H1 (cell line): ENCODE measurements around the gene ZNF367. TPM values are rescaled to one million over a fixed set of nuclear protein-coding genes. Genes with fewer than 3 reads are reported as not detected.

ENCODE experiments used
- CTCF ChIA-PET: fragments of 300-600 bp; sonication (Branson Sonifier 250); formaldehyde crosslinking; loops from one replicate; lab custom pipeline; 2021; ENCODE audit not compliant: partially characterized antibody; lab: Charles Lee
- POLR2A ChIA-PET: fragments of 300-600 bp; sonication (Branson Sonifier 250); formaldehyde crosslinking; loops from one replicate; lab custom pipeline; 2021; ENCODE audit warnings: inconsistent platforms; ENCODE audit not compliant: partially characterized antibody; lab: Charles Lee
- DNase-seq, 2 experiments: peaks; one replicate each; pipeline versions ENCODE4 v3.0.0 to v3.0.0-alpha.2; 2010 to 2022; ENCODE audit warnings: low spot score in 2 of 2, low read depth in 1 of 2, mixed read lengths in 1 of 2
- FAIRE-seq: peaks from 2 replicates; lab custom pipeline; 2011; peaks lifted over from hg19 to GRCh38; lab: Jason Lieb, UNC
- H2AFZ ChIP-seq: 2 replicates; pipeline ENCODE4 v1.8.1; 2012; ENCODE audit warnings: low read length, inconsistent platforms
- H2AK5ac ChIP-seq: 2 replicates; pipeline ENCODE4 v1.6.1; 2013; ENCODE audit warnings: low read depth, low read length
- H2BK120ac ChIP-seq: replicated peaks from 2 replicates; pipeline ENCODE3; 2013; ENCODE audit warnings: low read depth, low read length, inconsistent platforms
- H2BK12ac ChIP-seq: 2 replicates; pipeline ENCODE4 v1.6.1; 2013; ENCODE audit warnings: low read depth, low read length
- H2BK15ac ChIP-seq: 2 replicates; pipeline ENCODE4 v1.6.1; 2013; ENCODE audit warnings: low read length
- H2BK20ac ChIP-seq: 2 replicates; pipeline ENCODE4 v1.6.1; 2013; ENCODE audit warnings: low read length
- H2BK5ac ChIP-seq: 2 replicates; pipeline ENCODE4 v1.6.1; 2013; ENCODE audit warnings: low read depth, low read length
- H3K14ac ChIP-seq: 2 replicates; pipeline ENCODE4 v1.6.1; 2013; ENCODE audit warnings: inconsistent platforms; ENCODE audit not compliant: insufficient read length
- H3K18ac ChIP-seq: 2 replicates; pipeline ENCODE4 v1.6.1; 2013; ENCODE audit warnings: low read length; ENCODE audit errors: extremely low read depth
- H3K23ac ChIP-seq: 2 replicates; pipeline ENCODE4 v1.6.1; 2013; ENCODE audit warnings: inconsistent platforms; ENCODE audit not compliant: insufficient read length
- H3K23me2 ChIP-seq: 2 replicates; pipeline ENCODE4 v1.6.1; 2013; ENCODE audit warnings: low read depth, low read length
- H3K27ac ChIP-seq: 2 replicates; pipeline ENCODE4 v1.6.1; 2011; ENCODE audit warnings: low read depth, low read length, inconsistent platforms
- H3K27me3 ChIP-seq, 4 experiments: replicated peaks in 1 of 4; 1 replicate in 1 of 4; 2 replicates in 3 of 4; pipeline versions ENCODE4 v1.6.1 to v1.8.1; 2011 to 2013; ENCODE audit warnings: low read length in 3 of 4, mild to moderate bottlenecking in 3 of 4, inconsistent platforms in 2 of 4, mixed read lengths in 2 of 4, moderate library complexity in 1 of 4; ENCODE audit not compliant: control insufficient read depth in 3 of 4, insufficient read depth in 3 of 4; ENCODE audit errors: extremely low read depth in 1 of 4
- H3K36me3 ChIP-seq, 4 experiments: 2 replicates each; pipeline versions ENCODE4 v1.6.1 to v1.8.1; 2011 to 2013; ENCODE audit warnings: mild to moderate bottlenecking in 4 of 4, low read length in 3 of 4, moderate library complexity in 2 of 4, control low read depth in 1 of 4, inconsistent platforms in 1 of 4; ENCODE audit not compliant: insufficient read depth in 4 of 4, control insufficient read depth in 2 of 4
- H3K4ac ChIP-seq: replicated peaks from 2 replicates; pipeline ENCODE3; 2013; ENCODE audit warnings: low read length, low read depth, mixed read lengths, inconsistent platforms; ENCODE audit not compliant: insufficient read length
- H3K4me1 ChIP-seq, 4 experiments: replicated peaks in 1 of 4; 1 replicate in 1 of 4; 2 replicates in 3 of 4; pipeline versions ENCODE4 v1.6.1 to v1.8.1; 2011 to 2013; ENCODE audit warnings: low read length in 3 of 4, inconsistent platforms in 2 of 4, mixed read lengths in 1 of 4; ENCODE audit not compliant: insufficient read depth in 4 of 4, control insufficient read depth in 3 of 4
- H3K4me2 ChIP-seq, 2 experiments: 2 replicates each; pipeline versions ENCODE4 v1.6.1 to v1.8.1; 2011 to 2013; ENCODE audit warnings: low read depth in 2 of 2, low read length in 2 of 2, control low read depth in 1 of 2, inconsistent platforms in 1 of 2, mild to moderate bottlenecking in 1 of 2; ENCODE audit not compliant: insufficient read depth in 1 of 2
- H3K4me3 ChIP-seq, 4 experiments: fragments of 200-600, 300-600 bp in 1 of 4; sonication (generic), shearing (Covaris generic), sonication (Bioruptor Twin) in 1 of 4; 2 replicates each; pipeline versions ENCODE4 v1.5.1 to v1.8.1; 2011 to 2016; ENCODE audit warnings: low read length in 4 of 4, low read depth in 3 of 4, control low read depth in 2 of 4, inconsistent platforms in 2 of 4, mild to moderate bottlenecking in 2 of 4, mixed read lengths in 1 of 4, moderate library complexity in 1 of 4; ENCODE audit not compliant: insufficient read depth in 2 of 4; ENCODE audit errors: extremely low read depth in 1 of 4
- H3K56ac ChIP-seq: replicated peaks from 2 replicates; pipeline ENCODE3; 2013; ENCODE audit warnings: low read depth, mild to moderate bottlenecking, mixed read lengths, low read length, inconsistent platforms; ENCODE audit not compliant: insufficient read length
- H3K79me1 ChIP-seq: 2 replicates; pipeline ENCODE4 v1.6.1; 2013; ENCODE audit warnings: low read depth, low read length, control low read depth
- H3K79me2 ChIP-seq, 2 experiments: 2 replicates each; pipeline versions ENCODE4 v1.6.1 to v1.8.1; 2012 to 2013; ENCODE audit warnings: low read length in 2 of 2, mild to moderate bottlenecking in 2 of 2, inconsistent platforms in 1 of 2; ENCODE audit not compliant: insufficient read depth in 2 of 2, control insufficient read depth in 1 of 2
- H3K9ac ChIP-seq, 4 experiments: replicated peaks in 1 of 4; 1 replicate in 1 of 4; 2 replicates in 3 of 4; pipeline versions ENCODE4 v1.6.1 to v1.8.1; 2011 to 2013; ENCODE audit warnings: low read depth in 3 of 4, low read length in 3 of 4, control low read depth in 2 of 4, mild to moderate bottlenecking in 2 of 4, moderate library complexity in 2 of 4, inconsistent platforms in 1 of 4; ENCODE audit errors: extremely low read depth in 1 of 4
- H3K9me3 ChIP-seq, 2 experiments: 2 replicates each; pipeline versions ENCODE4 v1.6.1 to v1.8.1; 2012 to 2013; ENCODE audit warnings: mild to moderate bottlenecking in 2 of 2, moderate library complexity in 2 of 2, control low read depth in 1 of 2, inconsistent platforms in 1 of 2, low read depth in 1 of 2, low read length in 1 of 2, mixed read lengths in 1 of 2; ENCODE audit not compliant: insufficient read depth in 2 of 2
- H4K20me1 ChIP-seq, 2 experiments: replicated peaks in 1 of 2; 2 replicates each; pipeline versions ENCODE3 to v1.8.1; 2011 to 2013; ENCODE audit warnings: inconsistent platforms in 2 of 2, low read length in 2 of 2, mild to moderate bottlenecking in 1 of 2; ENCODE audit not compliant: insufficient read depth in 2 of 2, control insufficient read depth in 1 of 2
- H4K5ac ChIP-seq: 2 replicates; pipeline ENCODE4 v1.6.1; 2013; ENCODE audit warnings: low read length, low read depth, mixed read lengths, inconsistent platforms; ENCODE audit not compliant: insufficient read length
- H4K8ac ChIP-seq: 2 replicates; pipeline ENCODE4 v1.8.0; 2013; ENCODE audit warnings: mild to moderate bottlenecking, moderate library complexity, low read length, inconsistent platforms; ENCODE audit not compliant: insufficient read depth; ENCODE audit errors: extremely low read depth
- H4K91ac ChIP-seq: replicated peaks from 2 replicates; pipeline ENCODE3; 2013; ENCODE audit warnings: low read length, mixed read lengths, inconsistent platforms; ENCODE audit not compliant: insufficient read length
- CEBPB ChIP-seq: IDR thresholded peaks from 2 replicates; pipeline ENCODE4 v1.6.1; 2012; ENCODE audit warnings: low read depth, low read length
- CHD1 ChIP-seq: IDR thresholded peaks from 2 replicates; pipeline ENCODE4 v1.6.1; 2012; ENCODE audit warnings: low read depth, low read length, improper control_type of control experiment
- CTBP2 ChIP-seq: IDR thresholded peaks from 2 replicates; pipeline ENCODE4 v1.7.0; 2011; ENCODE audit warnings: borderline replicate concordance, mild to moderate bottlenecking, moderate library complexity, mixed read lengths, low read length; ENCODE audit not compliant: insufficient read depth, insufficient read length
- KDM5A ChIP-seq: fragments of 200-600 bp; IDR thresholded peaks from 2 replicates; pipeline ENCODE4 v1.7.1; 2012; ENCODE audit warnings: mild to moderate bottlenecking, low read length, inconsistent platforms, mixed read lengths
- POU5F1 ChIP-seq: IDR thresholded peaks from 2 replicates; pipeline ENCODE4 v1.6.1; 2011; ENCODE audit warnings: low read depth, mild to moderate bottlenecking, low read length, moderate library complexity
- WGBS, 2 experiments: shearing (Covaris generic) in 1 of 2; methylation state at CpG; one replicate each; pipeline versions ENCODE4 v1.1.6 to v1.1.7; 2013 to 2015; ENCODE audit warnings: low lambda C conversion rate in 2 of 2, mixed read lengths in 2 of 2, inconsistent platforms in 1 of 2, low coverage in 1 of 2, missing lambda C conversion rate in 1 of 2; ENCODE audit not compliant: insufficient replicate concordance in 2 of 2, insufficient coverage in 1 of 2, insufficient read length in 1 of 2; ENCODE audit errors: extremely low coverage in 1 of 2, missing lambda C conversion rate in 1 of 2; 5-methylcytosine and 5-hydroxymethylcytosine counted together
- polyA plus RNA-seq, 7 experiments: library from polyadenylated mRNA; depleted of rRNA in 3 of 7; stranded (reverse) in 5 of 7; unstranded in 2 of 7; fragments of >200 nt in 5 of 7; fragments of 200-250 nt in 2 of 7; gene quantifications; 1 replicate in 5 of 7; 2 replicates in 1 of 7; 4 replicates in 1 of 7; pipeline versions ENCODE4 v1.2.1 to v1.2.3, GENCODE V29; 2011 to 2013; ENCODE audit warnings: missing spikeins in 2 of 7, mixed read lengths in 2 of 7
- total RNA-seq: library from RNA; stranded (reverse); fragmentation: NEBNext Ultra II Directional; extraction: Animal tissue kit (Norgen Biotek cat#: 25700); gene quantifications from 2 replicates; pipeline ENCODE4 v1.2.1, GENCODE V29; 2021

The ZNF367 gene
- total and polyA plus RNA-seq, 2 of the 8 experiments (the other 6 are each of a cell fraction or from before 2014, with no cell fraction given), result 2.2 to 8.2 TPM

- H4K8ac ChIP-seq, result no peak overlapping the region
- no peak overlapping the region for H2AK5ac ChIP-seq
- H2BK12ac ChIP-seq, result peak overlapping the region; percentile 91; the same call in 1 of the 2 replicates
- peak overlapping the region; percentile 76 for H2BK5ac ChIP-seq
- peaks cover 2 to 6% of the 10 kb centered on the region in 2 experiments for H4K20me1 ChIP-seq
- no peak overlapping the region for H2BK120ac ChIP-seq
- H3K79me1 ChIP-seq, result peaks cover 4% of the 10 kb centered on the region; the same call in 1 of the 2 replicates
- WGBS, 2 experiments, result 47% methylated on average over 6 of the region's 6 CpGs; no CpG with 5 or more reads in 1 of the 2 experiments
- H3K79me2 ChIP-seq, result peaks cover 2 to 15% of the 10 kb centered on the region in 2 experiments; a peak in 2 of 4 replicates
- CTCF ChIA-PET, result no interaction called here
- H4K91ac ChIP-seq, result no peak overlapping the region
- H3K36me3 ChIP-seq, result no peaks in the 10 kb centered on the region
- H3K27ac ChIP-seq, result peak overlapping the region; percentile 66
- H3K23ac ChIP-seq, result no peak overlapping the region
- H2AFZ ChIP-seq, result no peak overlapping the region
- H3K14ac ChIP-seq, result no peak overlapping the region
- H2BK15ac ChIP-seq, result no peak overlapping the region
- peaks cover 3 to 14% (median 7%) of the 10 kb centered on the region in 4 experiments for H3K4me1 ChIP-seq
- no peak overlapping the region for H2BK20ac ChIP-seq
- H3K9ac ChIP-seq, result peak overlapping the region in 2 of 4 experiments; percentile 3 to 16; a peak in 1 of 7 replicates
- peak; percentile 19 for FAIRE-seq
- H3K18ac ChIP-seq, result no peak overlapping the region; the same call in 1 of the 2 replicates
- no peak overlapping the region for H3K56ac ChIP-seq
- POLR2A ChIA-PET, result interaction anchor here (0.6 to 0.9 kb wide), 3 partner anchors 29 to 1668 kb away, joined by 3 to 4 read pairs (median 3); partner anchors contain the start of gene HABP4
- no peak overlapping the region for H4K5ac ChIP-seq
- H3K4me3 ChIP-seq, result peak overlapping the region in 1 of 4 experiments; percentile 98; a peak in 1 of 8 replicates
- H3K4ac ChIP-seq, result no peak overlapping the region
- H3K9me3 ChIP-seq, result no peaks in the 10 kb centered on the region
- peaks cover 12% of the 10 kb centered on the region for H3K23me2 ChIP-seq
- no peaks in the 10 kb centered on the region for H3K27me3 ChIP-seq
- peak overlapping the region; percentile 75 to 98; a peak in 3 of 4 replicates for H3K4me2 ChIP-seq
- DNase-seq, result peak in 1 of 2 experiments; percentile 70
- TF ChIP-seq CEBPB (no peak), POU5F1 (no peak), CHD1 (no peak), KDM5A (no peak), CTBP2 (no peak)
Measured at GRCh38 chr9:96420468-96421219, 2.5 kb upstream of the ZNF367 start.
